ENCODE results near the gene PCNX4.

PCNX4 gene

DNA sequence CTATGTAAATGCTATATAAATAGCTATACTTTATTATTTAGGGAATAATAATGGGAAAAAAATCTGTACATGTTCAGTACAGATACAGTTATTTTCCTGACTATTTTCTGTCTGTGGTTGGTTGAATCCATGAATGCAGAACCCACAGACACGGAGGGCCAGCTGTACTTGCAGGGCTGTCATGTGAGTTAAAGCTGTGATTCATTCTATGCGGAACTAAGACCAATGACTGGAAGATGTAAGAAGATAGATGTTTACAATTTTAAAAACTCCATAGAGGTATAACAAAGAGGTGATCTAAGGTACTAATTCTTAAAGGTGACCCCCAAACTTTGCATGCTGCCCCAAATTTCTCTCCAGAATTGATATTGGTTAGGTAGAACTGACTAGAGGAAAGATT is 14.6 kb downstream of the PCNX4 start:
- DNase-seq (ENCODE audit: extremely low spot score), result no peak
- ChIA-PET POLR2A (no interaction called here), CTCF (no interaction called here)
- no peak for TF ChIP-seq FOXK2 (IDR thresholded peaks at IDR 0.05)
- TF ChIP-seq LEF1 (IDR thresholded peaks at IDR 0.05; ENCODE audit: borderline replicate concordance), result no peak
- TF ChIP-seq FOXM1 (IDR thresholded peaks at IDR 0.05; ENCODE audit: borderline replicate concordance), result no peak
- TF ChIP-seq ARNT (IDR thresholded peaks at IDR 0.05), result no peak
- TF ChIP-seq, protein P1, sequence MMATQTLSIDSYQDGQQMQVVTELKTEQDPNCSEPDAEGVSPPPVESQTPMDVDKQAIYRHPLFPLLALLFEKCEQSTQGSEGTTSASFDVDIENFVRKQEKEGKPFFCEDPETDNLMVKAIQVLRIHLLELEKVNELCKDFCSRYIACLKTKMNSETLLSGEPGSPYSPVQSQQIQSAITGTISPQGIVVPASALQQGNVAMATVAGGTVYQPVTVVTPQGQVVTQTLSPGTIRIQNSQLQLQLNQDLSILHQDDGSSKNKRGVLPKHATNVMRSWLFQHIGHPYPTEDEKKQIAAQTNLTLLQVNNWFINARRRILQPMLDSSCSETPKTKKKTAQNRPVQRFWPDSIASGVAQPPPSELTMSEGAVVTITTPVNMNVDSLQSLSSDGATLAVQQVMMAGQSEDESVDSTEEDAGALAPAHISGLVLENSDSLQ (IDR thresholded peaks at IDR 0.05), result no peak
- TF ChIP-seq SP1 (IDR thresholded peaks at IDR 0.05), result no peak
- TF ChIP-seq L3MBTL2 (conservative IDR thresholded peaks at IDR 0.05), result no peak
- no peak for TF ChIP-seq ELF4 (IDR thresholded peaks at IDR 0.05)
- no peak for TF ChIP-seq NFRKB (IDR thresholded peaks at IDR 0.05)
- no peak for TF ChIP-seq BHLHE40 (IDR thresholded peaks at IDR 0.05; ENCODE audit: borderline replicate concordance)
- no peak for TF ChIP-seq SUZ12 (IDR thresholded peaks at IDR 0.05)
- no peak for TF ChIP-seq TARDBP (IDR thresholded peaks at IDR 0.05)
- no peak for TF ChIP-seq CTBP1 (IDR thresholded peaks at IDR 0.05; ENCODE audit: borderline replicate concordance)

DNA sequence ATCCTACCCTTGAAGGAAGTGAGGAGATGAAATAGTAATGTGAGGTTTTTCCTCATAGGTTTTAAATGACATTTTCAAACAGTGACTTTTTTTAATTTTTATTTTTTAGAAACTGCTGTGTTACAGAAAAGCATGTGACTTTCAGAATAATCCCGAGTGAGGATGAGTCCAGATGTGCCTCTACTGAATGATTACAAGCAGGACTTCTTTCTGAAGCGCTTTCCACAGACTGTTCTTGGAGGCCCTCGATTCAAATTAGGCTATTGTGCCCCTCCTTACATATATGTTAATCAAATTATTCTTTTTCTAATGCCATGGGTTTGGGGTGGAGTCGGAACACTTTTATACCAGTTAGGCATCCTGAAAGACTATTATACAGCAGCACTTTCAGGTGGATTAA is 15.8 kb downstream of the PCNX4 start:
- no peak for TF ChIP-seq SP1 (IDR thresholded peaks at IDR 0.05)
- no peak for TF ChIP-seq L3MBTL2 (conservative IDR thresholded peaks at IDR 0.05)
- TF ChIP-seq FOXK2 (IDR thresholded peaks at IDR 0.05), result no peak
- no peak for TF ChIP-seq CTBP1 (IDR thresholded peaks at IDR 0.05; ENCODE audit: borderline replicate concordance)
- TF ChIP-seq ELF4 (IDR thresholded peaks at IDR 0.05), result no peak
- no peak for TF ChIP-seq HDGF (IDR thresholded peaks at IDR 0.05; ENCODE audit: borderline replicate concordance)
- no peak for TF ChIP-seq TARDBP (IDR thresholded peaks at IDR 0.05)
- no peak for TF ChIP-seq SUZ12 (IDR thresholded peaks at IDR 0.05)
- TF ChIP-seq, protein P1 (IDR thresholded peaks at IDR 0.05), result no peak
- no peak for TF ChIP-seq BHLHE40 (IDR thresholded peaks at IDR 0.05; ENCODE audit: borderline replicate concordance)
- TF ChIP-seq FOXA1 (IDR thresholded peaks at IDR 0.05), result no peak
- POLR2A ChIA-PET, result no interaction called here
- CTCF ChIA-PET, result no interaction called here

DNA sequence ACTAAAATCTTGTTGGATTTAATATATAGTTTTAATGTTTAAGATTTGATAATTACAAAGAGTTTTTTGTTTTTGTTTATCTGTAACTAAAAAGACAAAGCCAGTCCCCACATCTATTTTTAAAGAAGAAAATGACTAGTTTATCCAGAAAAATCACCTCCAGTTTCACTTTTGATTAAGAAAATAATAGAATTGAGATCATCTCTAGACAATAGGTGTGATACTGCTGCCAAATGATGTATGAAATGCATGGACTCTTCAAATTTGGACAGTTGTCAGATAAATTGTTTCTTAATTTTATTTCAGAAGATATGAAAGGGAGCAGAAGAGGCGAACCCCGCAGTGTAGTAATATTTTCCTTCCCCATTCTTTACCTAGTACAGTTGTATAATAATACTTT is 20.0 kb downstream of the PCNX4 start:
- DNase-seq (ENCODE audit: extremely low spot score), result no peak
- CTCF ChIA-PET, result no interaction called here
- POLR2A ChIA-PET, result no interaction called here
- TF ChIP-seq L3MBTL2 (conservative IDR thresholded peaks at IDR 0.05) (no peak), SUZ12 (IDR thresholded peaks at IDR 0.05) (no peak)

More for the DNA sequence above, 15.8 kb downstream of the PCNX4 start:
- no peak for DNase-seq (ENCODE audit: extremely low spot score)

DNA sequence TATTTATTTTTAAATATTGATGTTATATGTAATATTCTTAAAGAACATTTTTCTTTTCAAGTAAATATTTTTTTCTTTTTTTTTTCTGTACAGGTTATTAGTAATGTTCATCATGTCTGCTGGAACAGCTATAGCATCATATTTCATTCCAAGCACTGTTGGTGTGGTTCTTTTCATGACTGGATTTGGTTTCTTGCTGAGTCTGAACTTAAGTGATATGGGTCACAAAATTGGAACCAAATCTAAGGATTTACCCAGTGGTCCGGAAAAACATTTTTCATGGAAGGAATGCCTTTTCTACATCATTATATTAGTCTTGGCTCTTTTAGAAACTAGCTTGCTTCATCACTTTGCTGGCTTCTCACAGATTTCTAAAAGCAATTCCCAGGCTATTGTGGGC is 23.2 kb downstream of the PCNX4 start:
- POLR2A ChIA-PET, result no interaction called here
- TF ChIP-seq BHLHE40 (IDR thresholded peaks at IDR 0.05; ENCODE audit: borderline replicate concordance) (no peak), FOXA1 (IDR thresholded peaks at IDR 0.05) (no peak), ARNT (IDR thresholded peaks at IDR 0.05) (no peak), TARDBP (IDR thresholded peaks at IDR 0.05) (no peak), SP1 (IDR thresholded peaks at IDR 0.05) (no peak), LEF1 (IDR thresholded peaks at IDR 0.05; ENCODE audit: borderline replicate concordance) (no peak), ELF4 (IDR thresholded peaks at IDR 0.05) (no peak), L3MBTL2 (conservative IDR thresholded peaks at IDR 0.05) (no peak), NFRKB (IDR thresholded peaks at IDR 0.05) (no peak), SUZ12 (IDR thresholded peaks at IDR 0.05) (no peak), FOXK2 (IDR thresholded peaks at IDR 0.05) (no peak), FOXM1 (IDR thresholded peaks at IDR 0.05; ENCODE audit: borderline replicate concordance) (no peak), CTBP1 (IDR thresholded peaks at IDR 0.05; ENCODE audit: borderline replicate concordance) (no peak), HDGF (IDR thresholded peaks at IDR 0.05; ENCODE audit: borderline replicate concordance) (no peak), ZNF384 (IDR thresholded peaks at IDR 0.05) (no peak)
- TF ChIP-seq, protein P1 (IDR thresholded peaks at IDR 0.05), result no peak
- DNase-seq (ENCODE audit: extremely low spot score), result no peak
- CTCF ChIA-PET, result no interaction called here

DNA sequence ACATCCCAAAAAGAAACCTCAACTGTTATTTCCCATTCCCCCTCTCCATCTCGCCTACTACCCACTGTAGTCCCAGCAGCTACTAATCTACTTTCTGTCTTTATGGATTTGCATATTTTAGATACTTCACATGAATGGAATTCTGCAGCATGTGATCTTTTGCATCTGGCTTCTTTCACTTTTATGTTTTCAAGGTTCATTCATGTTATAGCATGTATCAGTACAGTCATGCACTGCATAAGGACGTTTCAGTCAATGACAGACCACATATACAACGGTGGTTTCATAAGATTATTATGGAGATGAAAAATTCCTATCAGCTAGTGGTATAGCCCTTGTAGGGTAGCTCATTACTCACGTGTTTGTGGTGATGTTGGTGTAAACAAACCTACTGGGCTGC is 24.5 kb downstream of the PCNX4 start:
- ChIA-PET POLR2A (no interaction called here), CTCF (no interaction called here)
- TF ChIP-seq L3MBTL2 (conservative IDR thresholded peaks at IDR 0.05) (no peak), ZNF384 (IDR thresholded peaks at IDR 0.05) (no peak), LEF1 (IDR thresholded peaks at IDR 0.05; ENCODE audit: borderline replicate concordance) (no peak), ARNT (IDR thresholded peaks at IDR 0.05) (no peak)
- no peak for DNase-seq (ENCODE audit: extremely low spot score)

DNA sequence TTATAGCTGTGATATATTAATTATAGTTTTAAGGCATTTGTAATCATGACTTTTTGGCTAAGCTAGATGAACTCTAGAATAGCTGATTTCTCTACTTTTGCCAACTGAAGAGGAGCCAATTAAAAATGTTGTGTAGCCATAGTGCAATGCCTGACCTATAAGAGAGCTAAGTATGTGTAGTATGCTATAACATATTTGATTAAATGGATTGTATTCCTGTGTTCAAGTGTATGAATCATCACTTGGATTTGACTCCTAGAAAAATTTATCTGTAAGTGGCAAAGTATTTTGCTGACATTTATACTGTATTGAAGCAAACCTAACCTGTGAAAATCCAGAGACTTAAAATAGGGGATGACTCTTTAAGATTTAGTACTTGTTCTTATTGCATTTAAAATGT is 34.2 kb downstream of the PCNX4 start:
- no peak for DNase-seq (ENCODE audit: extremely low spot score)
- no peak for TF ChIP-seq BHLHE40 (IDR thresholded peaks at IDR 0.05; ENCODE audit: borderline replicate concordance)
- no peak for TF ChIP-seq FOXM1 (IDR thresholded peaks at IDR 0.05; ENCODE audit: borderline replicate concordance)
- no peak for TF ChIP-seq ZNF384 (IDR thresholded peaks at IDR 0.05)
- TF ChIP-seq, protein P1 (IDR thresholded peaks at IDR 0.05), result no peak
- CTCF ChIA-PET, result no interaction called here
- POLR2A ChIA-PET, result no interaction called here

DNA sequence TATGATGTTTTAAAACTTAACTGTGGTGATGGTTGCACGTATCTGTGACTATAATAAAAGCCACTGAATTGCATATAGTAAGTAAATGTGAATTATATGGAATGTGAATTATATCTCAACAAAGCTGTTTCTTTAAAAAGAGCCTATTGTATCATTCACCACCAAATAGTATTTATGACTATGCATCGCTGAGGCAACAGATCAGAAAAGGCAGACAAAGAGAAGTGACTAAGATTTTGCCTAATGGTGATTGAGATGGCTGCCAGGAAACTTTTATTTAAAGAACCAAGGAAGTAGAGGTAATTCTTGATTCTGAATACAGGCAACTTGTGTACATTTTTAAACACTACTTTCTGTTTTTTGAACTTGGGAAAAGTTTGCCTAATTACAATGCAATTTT is 41.8 kb downstream of the PCNX4 start:
- POLR2A ChIA-PET, result no interaction called here
- DNase-seq (ENCODE audit: extremely low spot score), result no peak
- no peak for TF ChIP-seq BHLHE40 (IDR thresholded peaks at IDR 0.05; ENCODE audit: borderline replicate concordance)
- no peak for TF ChIP-seq ELF4 (IDR thresholded peaks at IDR 0.05)
- TF ChIP-seq FOXA1 (IDR thresholded peaks at IDR 0.05), result no peak
- TF ChIP-seq TARDBP (IDR thresholded peaks at IDR 0.05), result no peak
- TF ChIP-seq SUZ12 (IDR thresholded peaks at IDR 0.05), result no peak
- CTCF ChIA-PET, result no interaction called here

Measured in HEK293T (cell line).